H9 (cell line): ENCODE results near the gene KHK. TPM values are rescaled to one million over a fixed set of nuclear protein-coding genes. Genes with fewer than 3 reads are reported as not detected.

Experiments
- DNase-seq: peaks from one replicate; pipeline ENCODE4 v3.0.0-alpha.2; 2017
- H2AFZ ChIP-seq: one replicate; pipeline ENCODE4 v1.6.1; 2013; ENCODE audit warnings: mild to moderate bottlenecking, low read length, control low read depth, moderate library complexity
- H2AK5ac ChIP-seq: 2 replicates; pipeline ENCODE4 v1.6.1; 2013; ENCODE audit warnings: low read length, control low read depth, mixed read lengths; ENCODE audit not compliant: insufficient read length
- H2BK120ac ChIP-seq: one replicate; pipeline ENCODE4 v1.6.1; 2013; ENCODE audit warnings: low read depth, mild to moderate bottlenecking, low read length, control low read depth, inconsistent platforms; ENCODE audit not compliant: poor library complexity, severe bottlenecking
- H2BK12ac ChIP-seq: 2 replicates; pipeline ENCODE4 v1.6.1; 2013; ENCODE audit warnings: low read length, control low read depth, mixed read lengths, low read depth; ENCODE audit not compliant: insufficient read length
- H2BK15ac ChIP-seq: 2 replicates; pipeline ENCODE4 v1.6.1; 2013; ENCODE audit warnings: low read depth, low read length, control low read depth
- H2BK20ac ChIP-seq: one replicate; pipeline ENCODE4 v1.6.1; 2013; ENCODE audit warnings: low read depth, mild to moderate bottlenecking, low read length, control low read depth, inconsistent platforms; ENCODE audit not compliant: poor library complexity, severe bottlenecking
- H2BK5ac ChIP-seq: 2 replicates; pipeline ENCODE4 v1.6.1; 2013; ENCODE audit warnings: low read length, control low read depth, mixed read lengths; ENCODE audit not compliant: insufficient read length
- H3K14ac ChIP-seq: 2 replicates; pipeline ENCODE4 v1.6.1; 2013; ENCODE audit warnings: low read length, control low read depth; ENCODE audit not compliant: insufficient read depth
- H3K18ac ChIP-seq: 2 replicates; pipeline ENCODE4 v1.6.1; 2013; ENCODE audit warnings: low read depth, mild to moderate bottlenecking, mixed read lengths, low read length, control low read depth; ENCODE audit not compliant: insufficient read length
- H3K23ac ChIP-seq: 2 replicates; pipeline ENCODE4 v1.6.1; 2013; ENCODE audit warnings: low read length, control low read depth, mixed read lengths, low read depth; ENCODE audit not compliant: insufficient read length
- H3K23me2 ChIP-seq: 2 replicates; pipeline ENCODE4 v1.6.1; 2013; ENCODE audit warnings: low read depth, mild to moderate bottlenecking, mixed read lengths, low read length, control low read depth; ENCODE audit not compliant: insufficient read length, poor library complexity, severe bottlenecking
- H3K27ac ChIP-seq: 2 replicates; pipeline ENCODE4 v1.5.1; 2013; ENCODE audit warnings: low read length, control low read depth, mixed read lengths, low read depth; ENCODE audit not compliant: insufficient read length
- H3K27me3 ChIP-seq: 2 replicates; pipeline ENCODE4 v1.6.1; 2013; ENCODE audit warnings: low read length, control low read depth, inconsistent platforms; ENCODE audit not compliant: insufficient read depth
- H3K4ac ChIP-seq: 2 replicates; pipeline ENCODE4 v1.6.1; 2013; ENCODE audit warnings: low read depth, mild to moderate bottlenecking, control low read depth, inconsistent platforms, low read length, moderate library complexity
- H3K4me1 ChIP-seq: 2 replicates; pipeline ENCODE4 v1.6.1; 2013; ENCODE audit warnings: low read length, control low read depth, inconsistent platforms; ENCODE audit not compliant: insufficient read depth
- H3K4me2 ChIP-seq: 2 replicates; pipeline ENCODE4 v1.6.1; 2013; ENCODE audit warnings: low read length, control low read depth, mixed read lengths; ENCODE audit not compliant: insufficient read length, insufficient read depth
- H3K56ac ChIP-seq: 2 replicates; pipeline ENCODE4 v1.6.1; 2013; ENCODE audit warnings: low read depth, mild to moderate bottlenecking, mixed read lengths, low read length, control low read depth; ENCODE audit not compliant: insufficient read length
- H3K79me1 ChIP-seq: 2 replicates; pipeline ENCODE4 v1.6.1; 2013; ENCODE audit warnings: low read depth, mild to moderate bottlenecking, moderate library complexity, low read length, control low read depth, inconsistent platforms; ENCODE audit not compliant: insufficient read depth, poor library complexity, severe bottlenecking
- H3K79me2 ChIP-seq: 2 replicates; pipeline ENCODE4 v1.6.1; 2013; ENCODE audit warnings: low read length, control low read depth, inconsistent platforms; ENCODE audit not compliant: insufficient read depth
- H3K9ac ChIP-seq: 2 replicates; pipeline ENCODE4 v1.6.1; 2013; ENCODE audit warnings: low read length, control low read depth, mixed read lengths; ENCODE audit not compliant: insufficient read length; ENCODE audit errors: extremely low read depth
- H3K9me3 ChIP-seq: one replicate; pipeline ENCODE4 v1.6.1; 2013; ENCODE audit warnings: low read depth, low read length, inconsistent platforms; ENCODE audit not compliant: control insufficient read depth
- H3T11ph ChIP-seq: one replicate; pipeline ENCODE4 v1.6.1; 2013; ENCODE audit warnings: mild to moderate bottlenecking, low read length, control low read depth, inconsistent platforms
- H4K20me1 ChIP-seq: one replicate; pipeline ENCODE4 v1.6.1; 2013; ENCODE audit not compliant: control insufficient read depth, insufficient read length, insufficient read depth
- H4K5ac ChIP-seq: 2 replicates; pipeline ENCODE4 v1.6.1; 2013; ENCODE audit warnings: low read depth, mild to moderate bottlenecking, mixed read lengths, low read length, control low read depth; ENCODE audit not compliant: insufficient read length
- H4K8ac ChIP-seq: replicated peaks from 2 replicates; pipeline ENCODE4 v1.6.1; 2013; ENCODE audit warnings: low read length, control low read depth, mixed read lengths, low read depth; ENCODE audit not compliant: insufficient read length
- H4K91ac ChIP-seq: 2 replicates; pipeline ENCODE4 v1.6.1; 2013; ENCODE audit warnings: low read depth, mild to moderate bottlenecking, moderate library complexity, mixed read lengths, low read length, control low read depth; ENCODE audit not compliant: insufficient read length
- H3K27ac Mint-ChIP-seq, 3 experiments: 2 replicates in 2 of 3; 3 replicates in 1 of 3; pipeline ENCODE4 v1.8.0; 2020 to 2021; ENCODE audit warnings: mixed read lengths in 3 of 3, mild to moderate bottlenecking in 1 of 3, moderate library complexity in 1 of 3
- H3K27me3 Mint-ChIP-seq: 2 replicates; pipeline ENCODE4 v1.8.0; 2021; ENCODE audit warnings: low read depth, mild to moderate bottlenecking, moderate library complexity, mixed read lengths
- H3K36me3 Mint-ChIP-seq, 3 experiments: 2 replicates in 2 of 3; 3 replicates in 1 of 3; pipeline ENCODE4 v1.8.0; 2020 to 2021; ENCODE audit warnings: low read depth in 3 of 3, mixed read lengths in 3 of 3; ENCODE audit not compliant: insufficient read depth in 1 of 3
- H3K4me1 Mint-ChIP-seq, 2 experiments: 2 replicates each; pipeline ENCODE4 v1.8.0; 2020; ENCODE audit warnings: mixed read lengths in 2 of 2
- H3K4me3 Mint-ChIP-seq, 2 experiments: 2 replicates in 1 of 2; 3 replicates in 1 of 2; pipeline ENCODE4 v1.8.0; 2020 to 2021; ENCODE audit warnings: mild to moderate bottlenecking in 2 of 2, mixed read lengths in 2 of 2, moderate library complexity in 1 of 2
- H3K9me3 Mint-ChIP-seq, 2 experiments: 2 replicates in 1 of 2; 3 replicates in 1 of 2; pipeline ENCODE4 v1.8.0; 2020; ENCODE audit warnings: mild to moderate bottlenecking in 2 of 2, mixed read lengths in 2 of 2, moderate library complexity in 1 of 2
- CTCF ChIP-seq: fragments of 200-600 bp; sonication (generic); conservative IDR thresholded peaks from 3 replicates; pipeline ENCODE4 v1.8.0; 2021; ENCODE audit warnings: antibody characterized with exemption, mild to moderate bottlenecking
- WGBS: extraction: QIAGEN DNeasy Blood & Tissue Kit; methylation state at CpG from one replicate; pipeline ENCODE4 v1.1.7; 2013; ENCODE audit warnings: missing lambda C conversion rate, low lambda C conversion rate, mixed read lengths; ENCODE audit not compliant: insufficient read length; ENCODE audit errors: extremely low coverage; 5-methylcytosine and 5-hydroxymethylcytosine counted together
- total RNA-seq: library from RNA; stranded (reverse); gene quantifications from 2 replicates; pipeline ENCODE4 v1.2.1, GENCODE V29; 2021

The KHK gene
- total RNA-seq, 1 experiment from 2014 or later = 12.1 TPM

- H3K36me3 Mint-ChIP-seq = peaks cover 15 to 55% (median 51%) of the 10 kb centered on the region in 3 experiments
- no peak overlapping the region for H2BK120ac ChIP-seq
- H3T11ph ChIP-seq = no peak overlapping the region
- H3K4me1 ChIP-seq = no peaks in the 10 kb centered on the region
- no peak overlapping the region for H3K14ac ChIP-seq
- TF ChIP-seq CTCF = no peak
- no peaks in the 10 kb centered on the region for H3K9me3 ChIP-seq
- H4K8ac ChIP-seq = no peak overlapping the region
- H2AK5ac ChIP-seq = no peak overlapping the region
- H2BK12ac ChIP-seq = no peak overlapping the region
- no peak overlapping the region for H4K91ac ChIP-seq
- no peak overlapping the region for H3K9ac ChIP-seq
- no peaks in the 10 kb centered on the region for H3K23me2 ChIP-seq
- no peaks in the 10 kb centered on the region for H3K27me3 Mint-ChIP-seq
- no peaks in the 10 kb centered on the region for H3K79me2 ChIP-seq
- no peak overlapping the region for H3K4me2 ChIP-seq
- peaks cover 0 to 5% of the 10 kb centered on the region in 2 experiments; a peak in 2 of 4 replicates for H3K4me1 Mint-ChIP-seq
- H2BK5ac ChIP-seq = no peak overlapping the region
- H3K9me3 Mint-ChIP-seq = no peaks in the 10 kb centered on the region
- no peak for DNase-seq
- H3K23ac ChIP-seq = no peak overlapping the region
- H2BK15ac ChIP-seq = no peak overlapping the region
- no peaks in the 10 kb centered on the region for H3K27me3 ChIP-seq
- H3K18ac ChIP-seq = no peak overlapping the region
- no peak overlapping the region for H3K4ac ChIP-seq
- no peak overlapping the region for H4K5ac ChIP-seq
- no peaks in the 10 kb centered on the region for H4K20me1 ChIP-seq
- H2BK20ac ChIP-seq = no peak overlapping the region
- no peak overlapping the region for H3K4me3 Mint-ChIP-seq
- WGBS = no CpG with 5 or more reads among the region's 10 CpGs
- no peak overlapping the region for H2AFZ ChIP-seq
- no peak overlapping the region for H3K27ac Mint-ChIP-seq
- H3K79me1 ChIP-seq = no peaks in the 10 kb centered on the region
- no peak overlapping the region for H3K56ac ChIP-seq
- H3K27ac ChIP-seq = no peak overlapping the region
Observed at GRCh38 chr2:27042159-27042661, 44.4 kb upstream of the KHK start.
